ENCODE measurements around the gene RFNG. TPM values are rescaled to one million over a fixed set of nuclear protein-coding genes. Genes with fewer than 3 reads are reported as not detected.

Gene RFNG
- 45.8 TPM for total RNA-seq

DNA sequence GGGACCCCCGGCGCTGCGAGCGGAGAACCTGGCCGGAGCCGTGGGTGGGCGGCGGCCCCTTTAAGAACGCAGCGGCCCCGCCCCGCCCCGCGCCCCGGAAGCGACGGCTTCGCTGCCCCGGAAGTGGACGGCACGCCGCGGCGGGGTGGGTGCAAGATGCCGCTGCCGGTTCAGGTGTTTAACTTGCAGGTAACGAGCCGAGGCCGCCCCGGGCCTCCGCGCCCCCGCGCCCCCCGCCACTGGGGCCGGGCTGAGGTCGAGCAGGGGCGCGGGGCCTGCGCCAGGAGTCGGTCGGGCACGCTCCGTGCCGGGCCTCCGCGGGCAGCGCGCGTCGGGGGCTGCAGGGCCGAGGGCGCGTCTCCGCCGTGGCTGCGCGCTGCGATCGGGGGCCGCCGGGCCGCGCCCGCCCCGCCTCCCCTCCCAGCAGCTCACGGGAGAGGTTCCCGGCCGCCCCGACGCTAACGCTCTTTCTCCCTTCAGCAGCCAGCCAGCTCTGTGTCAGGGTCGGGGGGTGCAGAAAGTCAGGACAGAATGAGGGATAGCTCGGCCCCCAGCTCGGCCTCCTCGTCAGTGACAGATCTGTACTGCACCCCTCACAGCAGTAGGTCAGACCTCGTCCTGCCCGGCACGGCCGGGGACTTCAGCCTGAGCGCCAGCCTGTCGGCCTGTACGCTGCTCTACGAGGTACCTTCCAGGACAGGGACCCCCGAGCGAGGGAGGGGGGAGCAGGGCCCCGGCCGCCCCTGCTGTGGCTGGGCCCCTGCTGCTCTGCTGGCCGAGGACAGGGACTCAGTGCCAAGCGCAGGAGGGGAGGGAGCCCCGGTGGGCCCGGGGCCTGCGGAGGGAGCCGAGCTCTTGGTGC, at the start of gene RFNG, which contains the start of gene GPS1:
TSS of gene RFNG (minus strand) at position 36 of the 862 bp plus-strand sequence. CDS start 45 bp downstream, outside the sequence.
TSS of gene GPS1 (plus strand) at position 123 of the 862 bp plus-strand sequence. CDS start at position 157, 34 bp downstream.
- ATAC-seq (peak; percentile 63), DNase-seq (ENCODE audit: low spot score) (peak; percentile 85)

- ATAC-seq (peak; percentile 15), DNase-seq (ENCODE audit: low spot score) (peak; percentile 80)
These were observed 49.7 kb upstream of the RFNG start for GRCh38 chr17:82101301-82101715.

- no peak for DNase-seq (ENCODE audit: low spot score)
- no peak for ATAC-seq
These were observed 49.1 kb upstream of the RFNG start for GRCh38 chr17:82100502-82101298.

GRCh38 chr17:82098939-82099763, 47.5 kb upstream of the RFNG start:
- ATAC-seq (no peak), DNase-seq (ENCODE audit: low spot score) (no peak)

GRCh38 chr17:82098169-82098938, 46.7 kb upstream of the RFNG start, which contains the start of gene FASN:
Gene FASN (minus strand): TSS chr17:82098236. CDS start chr17:82096445, 1,791 bp downstream.
- ATAC-seq (peak; percentile 42), DNase-seq (ENCODE audit: low spot score) (peak; percentile 97)

DNA sequence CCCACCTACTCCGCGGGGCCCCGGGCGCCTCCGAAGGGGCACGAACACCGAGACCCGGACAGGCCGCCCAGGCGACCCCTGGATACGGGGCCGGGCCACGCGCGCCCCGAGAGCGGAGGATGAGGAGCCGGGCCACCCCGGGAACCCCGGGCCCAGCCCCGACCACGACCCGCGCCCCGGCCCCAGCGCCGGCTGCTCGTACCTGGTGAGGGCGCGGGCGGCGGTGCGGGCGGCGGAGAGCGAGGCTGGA, 46.2 kb upstream of the RFNG start:
- DNase-seq (ENCODE audit: low spot score) (no peak), ATAC-seq (no peak)

DNA sequence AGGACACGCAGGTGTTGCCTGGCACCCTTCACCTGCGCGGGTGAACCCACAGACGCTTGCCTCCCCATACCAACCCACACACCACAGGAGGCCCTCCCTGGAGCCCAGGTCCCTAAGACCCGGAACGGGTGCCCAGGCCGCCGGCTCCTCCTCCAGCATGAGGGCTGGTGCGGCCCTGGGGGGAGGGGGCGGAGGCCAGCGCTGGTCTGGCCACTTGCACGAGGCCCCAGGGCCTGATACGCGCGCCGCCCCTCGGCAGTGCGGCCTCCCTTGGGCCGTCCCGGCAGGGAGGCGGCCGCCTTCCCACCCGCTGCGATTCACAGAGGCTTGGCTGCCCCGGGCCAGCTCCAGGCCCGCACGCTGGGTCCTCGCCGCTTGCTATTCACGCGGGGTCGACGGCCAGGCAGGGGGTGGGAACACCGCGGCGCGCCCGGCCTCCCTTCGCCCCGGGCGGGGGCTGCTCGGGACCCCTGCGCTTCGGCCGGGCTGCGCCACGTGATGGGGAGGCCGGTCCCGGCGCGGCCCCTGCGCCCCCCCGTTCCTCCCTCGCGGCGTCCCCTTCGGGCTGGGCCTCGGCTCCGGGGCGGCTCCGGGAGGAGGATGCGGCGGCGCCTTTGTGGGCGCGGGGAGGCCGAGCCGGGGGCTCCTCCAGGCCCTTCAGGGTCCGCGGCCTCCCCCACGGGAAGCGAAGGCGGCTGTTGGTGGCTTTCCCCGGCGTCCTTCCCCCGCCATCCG, 45.7 kb upstream of the RFNG start:
- peak; percentile 3 for ATAC-seq
- DNase-seq (ENCODE audit: low spot score), result peak; percentile 75

DNA sequence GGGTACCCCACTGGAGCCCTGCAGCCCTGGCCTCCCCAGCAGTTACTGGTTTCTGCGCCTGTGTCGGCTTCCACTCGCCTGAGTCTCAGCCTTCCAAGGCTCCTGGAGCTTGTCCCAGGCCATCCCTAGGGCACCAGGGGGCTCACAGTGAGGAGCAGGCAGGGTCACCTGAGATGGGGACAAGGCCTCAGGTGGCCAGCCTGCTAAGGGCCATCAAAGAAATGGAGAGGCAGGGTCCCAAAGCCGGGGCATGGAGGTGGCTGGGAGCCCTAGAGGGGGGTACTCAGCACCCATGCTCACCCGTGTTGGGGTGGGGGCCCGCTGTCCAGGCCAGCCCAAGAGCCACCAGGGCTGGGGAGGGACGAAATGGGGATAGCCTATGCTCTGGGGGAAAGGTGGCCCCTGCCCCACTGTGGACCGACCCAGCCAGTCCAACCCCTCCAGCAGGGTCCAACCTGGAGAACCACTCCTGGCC, 45.1 kb upstream of the RFNG start:
- no peak for DNase-seq (ENCODE audit: low spot score)
- ATAC-seq, result no peak

- DNase-seq (ENCODE audit: low spot score) (peak; percentile 71), ATAC-seq (peak; percentile 7)
These were observed 44.4 kb upstream of the RFNG start for GRCh38 chr17:82095777-82096708.

DNA sequence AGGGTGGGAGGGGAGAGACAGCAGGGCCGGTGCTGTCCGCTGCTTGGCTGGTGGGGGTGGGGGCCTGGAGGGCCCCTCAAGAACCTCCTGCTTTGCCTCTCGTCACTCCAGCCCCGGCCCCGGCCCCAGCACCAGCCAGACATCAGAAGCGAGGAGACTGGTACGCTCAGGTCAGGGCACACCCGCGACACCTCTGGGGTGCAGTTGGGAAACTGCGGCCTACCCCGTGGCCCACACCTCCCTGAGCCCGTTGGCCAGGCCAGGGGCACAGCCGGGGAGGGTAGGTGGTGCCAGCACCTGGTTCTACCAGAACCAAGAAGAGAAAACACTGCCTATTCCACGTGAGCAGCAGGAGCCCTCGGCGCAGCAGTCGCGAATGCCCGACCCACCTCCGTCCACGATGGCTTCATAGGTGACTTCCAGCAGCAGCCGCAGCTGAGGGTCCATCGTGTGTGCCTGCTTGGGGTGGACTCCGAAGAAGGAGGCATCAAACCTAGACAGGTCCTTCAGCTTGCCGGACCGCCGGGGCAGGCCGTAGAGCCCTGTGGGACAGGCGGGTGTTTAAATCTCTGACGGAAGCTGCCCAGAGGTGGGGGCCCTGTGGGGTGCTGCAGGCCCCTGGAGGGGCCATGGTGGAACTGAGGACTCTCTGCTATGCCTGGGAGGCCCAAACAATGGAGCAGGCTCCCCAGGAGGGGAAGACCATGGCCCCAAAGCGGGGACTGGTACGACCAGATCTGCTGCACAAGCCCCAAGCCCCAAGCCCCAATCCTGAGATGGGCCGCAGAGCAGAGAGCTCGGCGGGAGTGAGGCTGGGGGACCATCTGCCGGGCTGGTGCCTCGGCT, 43.5 kb upstream of the RFNG start:
- ATAC-seq (no peak), DNase-seq (ENCODE audit: low spot score) (no peak)

DNA sequence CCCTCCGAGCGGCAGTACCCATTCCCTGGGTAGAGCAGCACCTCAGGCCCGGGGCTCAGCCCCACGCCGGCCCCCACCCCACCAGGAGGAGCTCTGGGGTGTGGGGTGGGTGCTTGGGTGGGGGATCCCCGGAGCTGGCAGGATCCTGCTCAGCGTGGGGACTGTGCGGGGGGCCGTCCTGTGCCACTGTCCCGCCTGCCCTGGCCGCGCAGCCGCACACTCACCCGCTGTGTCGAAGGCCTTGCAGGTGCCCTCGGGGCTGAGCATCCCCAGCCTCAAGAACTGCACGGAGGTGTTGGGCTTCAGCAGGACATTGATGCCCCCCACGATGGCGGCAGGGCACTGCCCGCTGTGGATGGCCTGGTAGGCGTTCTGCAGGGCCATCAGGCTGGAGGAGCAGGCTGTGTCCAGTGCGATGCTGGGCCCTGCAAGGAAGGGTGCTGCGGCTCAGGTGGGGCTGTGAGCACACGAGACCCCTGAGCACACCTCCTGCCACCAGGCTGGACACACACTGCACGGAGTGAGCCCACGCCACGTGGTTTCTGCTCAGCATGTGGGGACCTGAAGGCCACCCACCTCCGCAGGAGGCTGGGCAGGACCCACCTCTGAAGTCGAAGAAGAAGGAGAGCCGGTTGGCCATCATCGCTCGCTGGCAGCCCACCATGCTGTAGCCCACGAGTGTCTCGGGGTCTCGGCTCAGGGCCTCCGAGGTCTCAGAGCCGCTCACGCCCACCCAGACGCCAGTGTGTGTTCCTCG, 41.6 kb upstream of the RFNG start:
- DNase-seq (ENCODE audit: low spot score), result no peak

DNA sequence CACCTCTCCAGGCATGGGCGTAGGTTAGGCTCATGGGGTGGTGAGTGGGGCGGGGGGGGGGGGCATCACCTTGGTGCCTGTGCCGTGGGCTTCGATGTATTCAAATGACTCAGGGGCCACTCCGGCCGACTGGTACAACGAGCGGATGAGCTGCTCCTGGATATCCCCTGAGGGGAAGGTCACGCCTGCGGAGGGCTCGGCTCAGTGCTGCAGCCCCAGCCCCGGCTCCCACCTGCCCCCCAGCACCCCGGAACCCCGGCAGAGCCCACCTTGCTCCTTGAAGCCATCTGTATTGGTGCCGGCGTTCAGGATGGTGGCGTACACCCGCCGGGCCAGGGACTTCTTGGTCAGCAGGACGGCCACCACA, 41.0 kb upstream of the RFNG start:
- ATAC-seq (no peak), DNase-seq (ENCODE audit: low spot score) (no peak)

More for the DNA sequence above, 41.6 kb upstream of the RFNG start:
- ATAC-seq, result no peak

DNA sequence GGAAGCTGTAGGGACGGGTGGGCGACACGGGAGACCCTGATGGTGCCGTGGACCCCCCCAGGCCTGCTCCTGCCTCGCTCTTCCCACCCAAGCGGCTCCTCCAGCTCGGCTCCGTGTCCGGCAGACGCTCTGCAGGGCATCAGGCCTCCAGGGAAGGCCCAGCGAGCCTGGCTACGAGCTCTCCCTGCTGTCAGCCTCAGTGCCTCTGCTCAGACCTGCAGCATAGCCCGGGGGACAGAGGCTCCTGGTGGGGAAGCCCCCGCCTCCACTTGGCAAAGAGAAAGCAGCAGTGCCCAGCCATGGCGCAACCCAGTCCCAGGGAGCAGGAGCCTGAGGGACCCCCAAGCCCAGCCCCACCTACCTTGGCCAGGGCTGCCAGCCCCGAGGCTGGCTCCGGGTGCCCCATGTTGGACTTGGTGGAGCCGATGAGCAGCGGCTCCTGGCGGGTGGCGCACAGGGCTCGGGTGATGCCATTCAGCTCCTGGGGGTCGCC, 40.5 kb upstream of the RFNG start:
- DNase-seq (ENCODE audit: low spot score) (no peak), ATAC-seq (no peak)

GRCh38 chr17:82091264-82092066, 39.9 kb upstream of the RFNG start:
- ATAC-seq (no peak), DNase-seq (ENCODE audit: low spot score) (no peak)

DNA sequence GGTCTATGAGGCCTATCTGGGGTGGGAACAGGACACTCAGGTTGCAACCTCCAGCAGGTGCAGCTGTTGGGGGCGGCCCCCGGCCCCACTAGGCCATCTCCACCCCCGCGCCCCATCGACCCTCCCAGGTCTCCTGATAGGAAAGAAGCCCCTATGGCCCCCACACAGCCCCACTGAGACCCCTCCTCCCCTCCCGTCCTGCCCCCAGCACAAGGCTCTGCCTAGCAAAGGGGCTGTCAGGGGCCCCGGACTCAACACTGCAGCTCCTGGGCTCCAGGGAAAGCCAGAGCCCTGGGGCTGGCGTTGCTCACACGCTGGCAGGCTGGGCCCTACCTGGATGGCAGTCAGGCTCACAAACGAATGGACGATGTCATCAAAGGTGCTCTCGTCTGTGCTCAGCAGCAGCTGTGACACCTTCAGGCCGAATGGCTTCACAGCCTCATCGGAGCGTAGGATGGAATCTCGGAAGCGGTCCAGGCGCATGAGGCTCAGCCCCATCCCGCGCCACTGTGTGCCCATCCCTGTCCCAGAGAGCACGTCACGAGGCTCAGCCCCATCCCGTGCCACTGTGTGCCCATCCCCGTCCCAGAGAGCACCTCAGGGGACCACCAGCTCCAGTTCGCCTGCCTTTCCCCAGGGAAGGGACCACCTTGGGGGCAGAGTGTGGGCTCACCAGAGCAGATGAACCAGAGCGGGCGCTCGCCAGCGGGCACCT, 39.1 kb upstream of the RFNG start:
- ATAC-seq (no peak), DNase-seq (ENCODE audit: low spot score) (no peak)
